ENCODE measurements around the gene CWF19L2.
"Not testable (repeated sequence)": the region's sequence is repeated elsewhere in the genome, so short reads cannot be mapped to it uniquely, and the experiment has no call there.

CWF19L2 gene

GRCh38 chr11:107457558-107458271 is at the start of gene CWF19L2:
TSS of gene CWF19L2 (minus strand) at chr11:107457825. CDS start at chr11:107457816, 9 bp downstream.
- peak within 1 kb of the TSS; percentile 85 for H3K4me3 ChIP-seq
- peaks cover 16% of the 10 kb centered on the region for H3K36me3 ChIP-seq
- TF ChIP-seq Cebpa-rat (IDR thresholded peaks at IDR 0.05): no peak
- peak within 1 kb of the TSS; percentile 82 for H3K4me2 ChIP-seq
- no peaks in the 10 kb centered on the region for H3K27me3 ChIP-seq
- H4K20me1 ChIP-seq: no peaks in the 10 kb centered on the region
- H3K27ac ChIP-seq: peak within 1 kb of the TSS; percentile 88
- peak within 1 kb of the TSS; percentile 90 for H3K9ac ChIP-seq
- H3K9me3 ChIP-seq: no peaks in the 10 kb centered on the region
- peaks cover 21% of the 10 kb centered on the region for H3K4me1 ChIP-seq

- H3K4me1 ChIP-seq: no peaks in the 10 kb centered on the region
- H3K4me2 ChIP-seq: no peak overlapping the region
- no peak for TF ChIP-seq Cebpa-rat (IDR thresholded peaks at IDR 0.05)
- H3K27me3 ChIP-seq: no peaks in the 10 kb centered on the region
- no peak overlapping the region for H3K27ac ChIP-seq
- no peaks in the 10 kb centered on the region for H4K20me1 ChIP-seq
- H3K9ac ChIP-seq: no peak overlapping the region
- H3K9me3 ChIP-seq: peaks cover 7% of the 10 kb centered on the region
- no peak overlapping the region for H3K4me3 ChIP-seq
- H3K36me3 ChIP-seq: peaks cover 26% of the 10 kb centered on the region
Measured at GRCh38 chr11:107505647-107506225, 48.1 kb upstream of the CWF19L2 start.

GRCh38 chr11:107504981-107505380 is 47.4 kb upstream of the CWF19L2 start:
- H3K27me3 ChIP-seq: no peaks in the 10 kb centered on the region
- H3K4me2 ChIP-seq: no peak overlapping the region
- peaks cover 22% of the 10 kb centered on the region for H3K36me3 ChIP-seq
- no peak overlapping the region for H3K9ac ChIP-seq
- TF ChIP-seq Cebpa-rat (IDR thresholded peaks at IDR 0.05): no peak
- no peak overlapping the region for H3K4me3 ChIP-seq
- H4K20me1 ChIP-seq: no peaks in the 10 kb centered on the region
- H3K9me3 ChIP-seq: peaks cover 7% of the 10 kb centered on the region
- H3K27ac ChIP-seq: no peak overlapping the region
- H3K4me1 ChIP-seq: no peaks in the 10 kb centered on the region

- Histone ChIP-seq H3K4me1 (no peaks in the 10 kb centered on the region), H3K36me3 (peaks cover 22% of the 10 kb centered on the region), H3K9ac (no peak overlapping the region), H3K27me3 (no peaks in the 10 kb centered on the region), H4K20me1 (no peaks in the 10 kb centered on the region), H3K27ac (no peak overlapping the region), H3K9me3 (peaks cover 7% of the 10 kb centered on the region), H3K4me2 (no peak overlapping the region), H3K4me3 (no peak overlapping the region)
- no peak for TF ChIP-seq Cebpa-rat (IDR thresholded peaks at IDR 0.05)
Measured at GRCh38 chr11:107501713-107502112, 44.1 kb upstream of the CWF19L2 start.

GRCh38 chr11:107497371-107497770 is 39.7 kb upstream of the CWF19L2 start:
- H3K4me2 ChIP-seq, H3K4me3 ChIP-seq, H3K4me1 ChIP-seq, H3K27ac ChIP-seq, H3K27me3 ChIP-seq, H4K20me1 ChIP-seq, H3K36me3 ChIP-seq, H3K9me3 ChIP-seq, H3K9ac ChIP-seq: not testable (repeated sequence)

- Histone ChIP-seq H4K20me1 (no peaks in the 10 kb centered on the region), H3K36me3 (no peaks in the 10 kb centered on the region), H3K9ac (no peak overlapping the region), H3K27ac (no peak overlapping the region), H3K9me3 (no peaks in the 10 kb centered on the region), H3K4me2 (no peak overlapping the region), H3K4me3 (no peak overlapping the region), H3K4me1 (no peaks in the 10 kb centered on the region), H3K27me3 (no peaks in the 10 kb centered on the region)
- no peak for TF ChIP-seq Cebpa-rat (IDR thresholded peaks at IDR 0.05)
Measured at GRCh38 chr11:107496011-107496410, 38.4 kb upstream of the CWF19L2 start.

- H3K4me1 ChIP-seq: no peaks in the 10 kb centered on the region
- no peak for TF ChIP-seq Cebpa-rat (IDR thresholded peaks at IDR 0.05)
- no peak overlapping the region for H3K4me2 ChIP-seq
- H3K27me3 ChIP-seq: no peaks in the 10 kb centered on the region
- H4K20me1 ChIP-seq: no peaks in the 10 kb centered on the region
- no peak overlapping the region for H3K9ac ChIP-seq
- H3K27ac ChIP-seq: no peak overlapping the region
- no peaks in the 10 kb centered on the region for H3K36me3 ChIP-seq
- no peak overlapping the region for H3K4me3 ChIP-seq
- no peaks in the 10 kb centered on the region for H3K9me3 ChIP-seq
Measured at GRCh38 chr11:107494055-107494454, 36.4 kb upstream of the CWF19L2 start.

- H3K9ac ChIP-seq: no peak overlapping the region
- no peaks in the 10 kb centered on the region for H3K27me3 ChIP-seq
- H3K4me2 ChIP-seq: no peak overlapping the region
- no peak for TF ChIP-seq Cebpa-rat (IDR thresholded peaks at IDR 0.05)
- no peaks in the 10 kb centered on the region for H3K9me3 ChIP-seq
- no peak overlapping the region for H3K4me3 ChIP-seq
- H3K27ac ChIP-seq: no peak overlapping the region
- H3K36me3 ChIP-seq: no peaks in the 10 kb centered on the region
- H4K20me1 ChIP-seq: no peaks in the 10 kb centered on the region
- no peaks in the 10 kb centered on the region for H3K4me1 ChIP-seq
Measured at GRCh38 chr11:107493117-107493516, 35.5 kb upstream of the CWF19L2 start.

- Histone ChIP-seq H3K9ac (no peak overlapping the region), H3K9me3 (no peaks in the 10 kb centered on the region), H3K4me1 (no peaks in the 10 kb centered on the region), H3K36me3 (no peaks in the 10 kb centered on the region), H4K20me1 (no peaks in the 10 kb centered on the region), H3K27me3 (no peaks in the 10 kb centered on the region), H3K27ac (no peak overlapping the region), H3K4me3 (no peak overlapping the region), H3K4me2 (no peak overlapping the region)
- TF ChIP-seq Cebpa-rat (IDR thresholded peaks at IDR 0.05): no peak
Measured at GRCh38 chr11:107490836-107491235, 33.2 kb upstream of the CWF19L2 start.

GRCh38 chr11:107482234-107482633 is 24.6 kb upstream of the CWF19L2 start:
- H3K27ac ChIP-seq: no peak overlapping the region
- no peaks in the 10 kb centered on the region for H4K20me1 ChIP-seq
- H3K36me3 ChIP-seq: no peaks in the 10 kb centered on the region
- no peak overlapping the region for H3K9ac ChIP-seq
- no peak overlapping the region for H3K4me3 ChIP-seq
- H3K9me3 ChIP-seq: no peaks in the 10 kb centered on the region
- H3K27me3 ChIP-seq: no peaks in the 10 kb centered on the region
- no peak overlapping the region for H3K4me2 ChIP-seq
- no peaks in the 10 kb centered on the region for H3K4me1 ChIP-seq
- TF ChIP-seq Cebpa-rat (IDR thresholded peaks at IDR 0.05): no peak
